ENCODE data around the gene INPP5A.

Gene INPP5A

GRCh38 chr10:132729810-132730572 lies 192.4 kb downstream of the INPP5A start:
- Histone ChIP-seq H3K36me3 (replicated peaks) (no peaks in the 10 kb centered on the region), H3K27ac (no peak overlapping the region), H3K4me3 (ENCODE audit: low read depth, low read length) (no peak overlapping the region), H3K27me3 (replicated peaks) (no peaks in the 10 kb centered on the region)
- in situ Hi-C loops (cut with HindIII; ENCODE audit: low pct_ligation_motif_present, low sequenced_read_pairs), result no loop called here
- TF ChIP-seq CTCF (IDR thresholded peaks at IDR 0.05; ENCODE audit: low read depth, low read length, missing control alignments), result no peak
- no peak for DNase-seq

- no peaks in the 10 kb centered on the region for H3K36me3 ChIP-seq (replicated peaks)
- no peak for TF ChIP-seq CTCF (IDR thresholded peaks at IDR 0.05; ENCODE audit: low read depth, low read length, missing control alignments)
- no peak overlapping the region for H3K27ac ChIP-seq
- no peak overlapping the region for H3K4me3 ChIP-seq (ENCODE audit: low read depth, low read length)
- no peak for DNase-seq
- in situ Hi-C loops (cut with HindIII; ENCODE audit: low pct_ligation_motif_present, low sequenced_read_pairs), result no loop called here
- no peaks in the 10 kb centered on the region for H3K27me3 ChIP-seq (replicated peaks)
Measured at GRCh38 chr10:132730573-132730953, 193.0 kb downstream of the INPP5A start.

GRCh38 chr10:132732518-132732917 lies 194.9 kb downstream of the INPP5A start:
- no peak overlapping the region for H3K27ac ChIP-seq
- no peak for TF ChIP-seq CTCF (IDR thresholded peaks at IDR 0.05; ENCODE audit: low read depth, low read length, missing control alignments)
- in situ Hi-C loops (cut with HindIII; ENCODE audit: low pct_ligation_motif_present, low sequenced_read_pairs), result no loop called here
- H3K4me3 ChIP-seq (ENCODE audit: low read depth, low read length), result no peak overlapping the region
- no peaks in the 10 kb centered on the region for H3K36me3 ChIP-seq (replicated peaks)
- no peak for DNase-seq
- H3K27me3 ChIP-seq (replicated peaks), result no peaks in the 10 kb centered on the region

- H3K27ac ChIP-seq, result no peak overlapping the region
- DNase-seq, result no peak
- in situ Hi-C loops (cut with HindIII; ENCODE audit: low pct_ligation_motif_present, low sequenced_read_pairs), result no loop called here
- no peak for TF ChIP-seq CTCF (IDR thresholded peaks at IDR 0.05; ENCODE audit: low read depth, low read length, missing control alignments)
- H3K36me3 ChIP-seq (replicated peaks), result no peaks in the 10 kb centered on the region
- no peak overlapping the region for H3K4me3 ChIP-seq (ENCODE audit: low read depth, low read length)
- no peaks in the 10 kb centered on the region for H3K27me3 ChIP-seq (replicated peaks)
Measured at GRCh38 chr10:132733926-132734325, 196.3 kb downstream of the INPP5A start.

DNA sequence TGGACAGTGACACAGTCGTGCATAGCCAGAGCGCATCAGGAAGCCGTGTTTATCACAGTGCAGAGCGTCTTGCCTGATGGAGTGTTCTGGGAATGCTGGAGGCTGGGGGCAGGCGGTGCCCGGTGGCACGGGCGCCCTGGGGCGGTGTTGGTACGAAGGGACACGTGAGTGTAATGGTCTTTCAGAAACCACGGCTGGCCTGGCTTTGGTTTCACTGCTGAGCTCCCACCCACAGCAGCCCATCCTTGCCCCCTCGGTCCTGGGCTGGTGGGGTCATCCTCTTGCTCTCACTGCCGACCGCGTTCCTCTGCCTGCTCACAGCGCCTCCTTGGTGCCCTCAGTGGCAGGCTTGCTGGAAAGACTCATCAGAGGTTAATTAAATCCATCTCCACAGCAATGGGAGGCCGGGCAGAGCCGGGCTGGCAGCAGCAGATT lies 197.8 kb downstream of the INPP5A start:
- TF ChIP-seq CTCF (IDR thresholded peaks at IDR 0.05; ENCODE audit: low read depth, low read length, missing control alignments), result no peak
- no peak for DNase-seq
- Histone ChIP-seq H3K4me3 (ENCODE audit: low read depth, low read length) (no peak overlapping the region), H3K27me3 (replicated peaks) (no peaks in the 10 kb centered on the region), H3K36me3 (replicated peaks) (no peaks in the 10 kb centered on the region), H3K27ac (no peak overlapping the region)
- in situ Hi-C loops (cut with HindIII; ENCODE audit: low pct_ligation_motif_present, low sequenced_read_pairs), result no loop called here

DNA sequence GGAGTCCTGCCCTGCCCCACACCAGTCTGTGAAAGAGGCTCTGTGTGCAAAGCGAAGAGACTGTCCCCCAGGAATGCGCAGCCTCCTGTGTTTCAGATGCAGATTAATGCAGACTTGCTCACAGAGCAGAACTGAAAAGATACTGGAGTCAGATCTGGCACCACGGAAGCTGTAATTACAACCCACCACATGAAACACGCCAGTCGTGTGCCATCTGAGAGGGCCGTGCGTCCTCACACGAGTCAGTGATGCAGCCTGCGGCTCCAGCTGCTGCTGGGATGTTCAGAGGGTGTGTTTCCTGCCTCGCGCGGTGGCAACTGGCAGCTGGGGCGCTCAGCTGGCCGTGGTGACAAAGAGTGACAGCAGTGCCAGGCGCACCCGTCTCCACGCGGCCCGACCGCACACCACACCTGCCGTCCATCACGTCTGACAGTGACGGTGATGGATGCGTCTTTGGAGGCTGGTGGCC lies 198.4 kb downstream of the INPP5A start:
- Histone ChIP-seq H3K36me3 (replicated peaks) (no peaks in the 10 kb centered on the region), H3K27me3 (replicated peaks) (no peaks in the 10 kb centered on the region), H3K27ac (no peak overlapping the region), H3K4me3 (ENCODE audit: low read depth, low read length) (no peak overlapping the region)
- in situ Hi-C loops (cut with HindIII; ENCODE audit: low pct_ligation_motif_present, low sequenced_read_pairs), result no loop called here
- no peak for DNase-seq
- no peak for TF ChIP-seq CTCF (IDR thresholded peaks at IDR 0.05; ENCODE audit: low read depth, low read length, missing control alignments)
